IPS-20b (cell line): Measurements from ENCODE around the gene VAT1L.
"Not testable (repeated sequence)": the region's sequence is repeated elsewhere in the genome, so short reads cannot be mapped to it uniquely, and the experiment has no call there.

Experiments used
- H3K27ac ChIP-seq: one replicate; pipeline ENCODE4 v1.5.1; 2013; ENCODE audit warnings: low read length
- H3K27me3 ChIP-seq: 2 replicates; pipeline ENCODE4 v1.6.1; 2013; ENCODE audit warnings: mild to moderate bottlenecking, low read length, inconsistent platforms; ENCODE audit not compliant: insufficient read depth
- H3K36me3 ChIP-seq: 2 replicates; pipeline ENCODE4 v1.6.1; 2013; ENCODE audit warnings: low read depth, mild to moderate bottlenecking, inconsistent platforms, low read length, moderate library complexity; ENCODE audit not compliant: insufficient read depth
- H3K4me1 ChIP-seq: 2 replicates; pipeline ENCODE4 v1.6.1; 2013; ENCODE audit warnings: mild to moderate bottlenecking, control low read depth, inconsistent platforms, low read length, moderate library complexity; ENCODE audit not compliant: insufficient read depth
- H3K4me3 ChIP-seq: 2 replicates; pipeline ENCODE4 v1.5.1; 2013; ENCODE audit warnings: mild to moderate bottlenecking, low read length, inconsistent platforms
- H3K9ac ChIP-seq: 2 replicates; pipeline ENCODE4 v1.6.1; 2013; ENCODE audit warnings: low read depth, mild to moderate bottlenecking, inconsistent platforms, low read length, moderate library complexity
- H3K9me3 ChIP-seq: 2 replicates; pipeline ENCODE4 v1.6.1; 2013; ENCODE audit warnings: mild to moderate bottlenecking, low read depth, low read length, inconsistent platforms; ENCODE audit not compliant: insufficient read depth

Gene VAT1L

DNA sequence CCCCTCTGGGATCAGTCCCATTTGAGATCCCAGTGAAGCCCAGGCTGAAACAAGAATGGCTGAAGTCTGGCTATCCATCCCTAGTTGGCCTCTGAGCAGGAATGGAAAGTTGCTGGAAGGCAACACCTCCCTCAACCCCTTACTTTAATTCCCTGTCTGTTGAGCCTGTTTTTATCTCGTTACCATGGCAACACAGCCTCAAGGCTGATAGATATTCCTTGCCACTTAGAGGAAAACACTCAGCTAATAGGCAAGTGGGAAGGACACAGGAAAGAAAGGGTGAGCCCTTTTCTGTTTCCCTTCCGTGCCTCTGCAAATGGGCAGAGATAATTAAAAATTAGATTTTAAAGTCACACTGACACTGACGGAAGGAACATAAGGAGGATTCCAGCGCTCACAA lies 158.5 kb downstream of the VAT1L start:
- peaks cover 12% of the 10 kb centered on the region; the same call in 1 of the 2 replicates for H3K4me1 ChIP-seq
- H3K27ac ChIP-seq, result no peak overlapping the region
- no peak overlapping the region for H3K9ac ChIP-seq
- H3K27me3 ChIP-seq, result no peaks in the 10 kb centered on the region
- no peaks in the 10 kb centered on the region; the same call in 1 of the 2 replicates for H3K36me3 ChIP-seq
- no peaks in the 10 kb centered on the region for H3K9me3 ChIP-seq
- H3K4me3 ChIP-seq, result no peak overlapping the region

DNA sequence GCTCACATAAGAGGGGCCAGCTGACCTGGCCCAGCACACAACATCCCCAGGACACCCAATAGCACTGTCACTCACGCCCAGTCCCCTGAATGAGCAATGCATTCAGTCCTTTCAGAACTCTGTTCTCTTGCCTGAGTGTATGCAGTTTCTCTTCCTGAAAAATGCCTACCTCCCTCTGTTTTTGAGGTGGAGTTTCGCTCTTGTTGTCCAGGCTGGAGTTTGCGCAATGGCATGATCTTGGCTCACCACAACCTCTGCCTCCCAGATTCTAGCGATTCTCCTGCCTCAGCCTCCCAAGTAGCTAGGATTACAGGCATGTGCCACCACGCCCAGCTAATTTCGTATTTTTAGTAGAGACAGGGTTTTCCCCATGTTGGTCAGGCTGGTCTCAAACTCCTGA lies 159.2 kb downstream of the VAT1L start:
- H3K27ac ChIP-seq, H3K4me3 ChIP-seq, H3K36me3 ChIP-seq, H3K27me3 ChIP-seq, H3K9me3 ChIP-seq, H3K9ac ChIP-seq: not testable (repeated sequence)
- peaks cover 12% of the 10 kb centered on the region; the same call in 1 of the 2 replicates for H3K4me1 ChIP-seq

DNA sequence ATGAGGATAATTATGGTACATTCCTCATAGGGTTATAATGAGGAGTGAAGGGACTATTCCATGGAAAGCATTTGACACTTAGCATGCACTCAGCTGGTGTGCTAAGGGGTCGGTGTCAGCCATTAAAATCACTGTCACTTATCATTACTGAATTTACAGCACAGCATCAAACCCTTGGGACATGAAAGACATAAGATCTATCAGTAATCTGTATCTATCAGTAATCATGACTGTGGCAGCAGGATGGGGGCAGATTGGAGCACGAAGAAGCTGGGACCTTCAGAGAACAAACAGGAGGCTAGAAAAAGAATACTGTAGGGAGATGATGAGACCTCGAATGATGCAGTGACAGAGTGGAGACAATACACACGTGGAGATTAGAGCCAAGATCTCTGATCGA lies 160.5 kb downstream of the VAT1L start:
- H3K4me3 ChIP-seq, result no peak overlapping the region
- H3K36me3 ChIP-seq, result peaks cover 6% of the 10 kb centered on the region
- H3K4me1 ChIP-seq, result peaks cover 12% of the 10 kb centered on the region; the same call in 1 of the 2 replicates
- no peak overlapping the region for H3K27ac ChIP-seq
- H3K9ac ChIP-seq, result no peak overlapping the region
- no peaks in the 10 kb centered on the region for H3K9me3 ChIP-seq
- no peaks in the 10 kb centered on the region for H3K27me3 ChIP-seq

DNA sequence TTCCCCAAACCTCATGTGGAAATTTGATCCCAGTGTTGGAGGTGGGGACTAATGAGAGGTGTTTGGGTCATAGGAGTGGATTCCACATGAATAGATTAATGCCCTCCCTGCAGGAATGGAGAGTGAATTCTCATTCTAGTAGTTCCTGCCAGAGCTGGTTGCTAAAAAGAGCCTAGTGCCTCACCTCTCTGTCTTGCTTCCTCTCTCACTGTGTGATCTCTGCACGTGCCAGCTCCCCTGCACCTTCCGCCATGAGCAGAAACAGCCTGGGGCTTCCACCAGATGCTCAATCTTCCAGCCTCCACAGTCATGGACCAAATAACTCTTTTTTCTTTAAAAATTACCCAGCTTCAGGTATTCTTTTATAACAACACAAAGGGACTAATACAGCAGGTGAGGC lies 161.1 kb downstream of the VAT1L start:
- Histone ChIP-seq H3K4me3 (no peak overlapping the region), H3K27me3 (no peaks in the 10 kb centered on the region), H3K27ac (peak overlapping the region; percentile 48), H3K36me3 (peaks cover 6% of the 10 kb centered on the region), H3K4me1 (peaks cover 12% of the 10 kb centered on the region; the same call in 1 of the 2 replicates), H3K9ac (peak overlapping the region; percentile 34; the same call in 1 of the 2 replicates), H3K9me3 (no peaks in the 10 kb centered on the region)

DNA sequence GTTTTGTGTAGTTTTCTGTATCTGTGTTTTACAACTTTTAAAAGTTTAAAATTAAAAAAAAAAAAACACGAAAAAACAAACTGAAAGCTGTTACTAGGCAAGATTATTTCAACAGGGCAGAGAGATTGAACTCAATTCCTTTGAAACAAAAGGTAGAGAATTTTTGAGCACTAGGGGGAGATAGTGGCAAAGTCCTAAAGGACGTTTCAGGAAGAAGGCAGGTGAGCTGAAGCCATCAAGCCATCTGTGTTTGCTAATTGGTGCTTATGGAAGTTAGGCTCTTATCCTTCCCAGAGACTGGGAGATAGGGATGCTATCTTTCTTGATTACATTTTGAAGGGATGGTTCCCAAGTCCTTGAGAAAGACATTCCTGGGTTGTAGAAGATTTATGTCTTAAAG lies 163.4 kb downstream of the VAT1L start:
- peaks cover 6% of the 10 kb centered on the region for H3K36me3 ChIP-seq
- no peak overlapping the region for H3K4me3 ChIP-seq
- no peak overlapping the region for H3K27ac ChIP-seq
- H3K9ac ChIP-seq, result no peak overlapping the region
- H3K9me3 ChIP-seq, result no peaks in the 10 kb centered on the region
- H3K4me1 ChIP-seq, result peaks cover 15% of the 10 kb centered on the region; the same call in 1 of the 2 replicates
- no peaks in the 10 kb centered on the region for H3K27me3 ChIP-seq

DNA sequence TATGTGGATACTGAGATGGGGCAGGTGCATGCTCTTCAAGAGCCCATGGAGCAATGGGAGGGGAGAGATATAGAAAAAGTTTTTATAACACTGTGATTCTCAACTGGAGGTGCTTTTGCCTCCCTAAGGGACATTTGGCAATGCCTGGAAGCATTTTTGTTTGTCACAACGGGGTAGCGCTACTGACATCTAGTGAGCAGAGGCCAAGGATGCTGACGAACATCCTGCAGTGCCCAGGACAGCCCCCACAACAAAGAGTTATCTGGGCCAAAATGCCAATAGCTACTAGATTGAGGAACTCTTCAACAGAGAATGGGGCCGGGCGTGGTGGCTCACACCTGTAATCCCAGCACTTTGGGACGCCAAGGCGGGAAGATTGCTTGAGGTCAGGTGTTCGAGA lies 166.8 kb downstream of the VAT1L start:
- Histone ChIP-seq H3K4me3 (no peak overlapping the region), H3K27ac (no peak overlapping the region), H3K4me1 (peaks cover 3% of the 10 kb centered on the region; the same call in 1 of the 2 replicates), H3K9ac (no peak overlapping the region), H3K27me3 (no peaks in the 10 kb centered on the region), H3K36me3 (peaks cover 11% of the 10 kb centered on the region; the same call in 1 of the 2 replicates), H3K9me3 (no peaks in the 10 kb centered on the region)

DNA sequence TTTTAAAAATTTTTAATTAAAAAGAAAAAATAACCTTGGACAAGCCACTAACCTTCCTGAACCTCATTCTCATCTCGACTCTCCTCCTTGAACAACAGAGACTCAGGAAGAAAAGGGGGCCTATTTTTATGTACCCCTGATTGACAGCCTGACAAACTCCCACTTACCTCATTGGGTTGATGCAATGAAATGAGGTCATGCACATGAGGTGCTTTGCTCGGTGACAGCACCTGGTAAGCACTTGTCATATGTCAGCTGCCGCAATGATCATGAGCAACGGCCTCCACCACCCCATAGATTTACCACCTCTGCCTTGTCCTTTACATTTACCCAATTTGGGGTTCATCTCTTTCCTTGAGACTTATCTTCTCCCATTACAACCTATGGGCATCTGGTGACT lies 167.9 kb downstream of the VAT1L start:
- H3K9ac ChIP-seq, result no peak overlapping the region
- no peak overlapping the region for H3K4me3 ChIP-seq
- H3K9me3 ChIP-seq, result no peaks in the 10 kb centered on the region
- H3K27me3 ChIP-seq, result no peaks in the 10 kb centered on the region; the same call in 1 of the 2 replicates
- peaks cover 11% of the 10 kb centered on the region; the same call in 1 of the 2 replicates for H3K36me3 ChIP-seq
- H3K27ac ChIP-seq, result no peak overlapping the region
- peaks cover 3% of the 10 kb centered on the region; the same call in 1 of the 2 replicates for H3K4me1 ChIP-seq

DNA sequence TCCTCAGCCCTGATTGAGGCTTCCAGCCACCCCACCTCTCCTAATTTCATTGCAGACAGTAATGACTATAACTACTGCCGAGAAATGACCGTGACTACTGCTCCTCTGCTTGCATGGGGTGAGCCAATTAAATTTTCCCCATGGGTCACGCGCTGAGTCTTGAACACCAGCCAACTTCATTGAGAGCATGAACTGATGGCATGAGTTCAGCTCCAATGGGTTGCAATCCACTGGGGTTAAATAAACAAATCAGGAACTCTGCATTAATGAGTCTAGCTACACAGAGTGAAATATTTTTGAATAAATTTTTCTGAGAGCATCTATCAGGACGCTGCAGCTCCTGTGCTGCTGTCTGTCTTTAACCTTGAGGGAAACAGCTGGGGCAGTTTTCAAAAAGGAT lies 172.4 kb downstream of the VAT1L start:
- Histone ChIP-seq H3K27me3 (no peaks in the 10 kb centered on the region; the same call in 1 of the 2 replicates), H3K9me3 (no peaks in the 10 kb centered on the region), H3K36me3 (0 out of 2 replicates have a peak, but pooled peaks cover 5% of the 10 kb centered on the region), H3K4me1 (peaks cover 18% of the 10 kb centered on the region; the same call in 1 of the 2 replicates), H3K4me3 (no peak overlapping the region), H3K9ac (no peak overlapping the region), H3K27ac (no peak overlapping the region)

DNA sequence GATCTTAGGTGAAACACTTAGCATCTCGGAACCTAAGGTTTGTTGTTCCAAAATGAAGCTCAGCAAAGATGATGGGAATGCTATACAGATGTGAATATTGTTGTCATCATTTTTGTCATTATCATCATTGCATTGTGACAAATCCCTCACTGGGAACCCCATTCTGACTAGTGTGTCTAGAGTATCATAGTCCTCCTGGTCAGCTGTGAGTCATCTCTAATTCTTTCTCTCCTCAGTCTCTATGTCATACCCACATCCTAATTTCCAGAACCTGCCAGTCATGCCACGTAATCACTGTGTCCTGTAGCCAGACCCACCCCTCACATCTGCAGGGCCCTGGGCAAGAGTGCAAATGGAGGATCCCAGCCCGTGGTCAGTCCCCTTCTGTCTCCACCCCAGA lies 173.4 kb downstream of the VAT1L start:
- peaks cover 27% of the 10 kb centered on the region for H3K4me1 ChIP-seq
- H3K27me3 ChIP-seq, result no peaks in the 10 kb centered on the region; the same call in 1 of the 2 replicates
- H3K9me3 ChIP-seq, result no peaks in the 10 kb centered on the region
- no peak overlapping the region for H3K27ac ChIP-seq
- 0 out of 2 replicates have a peak, but pooled peaks cover 5% of the 10 kb centered on the region for H3K36me3 ChIP-seq
- H3K4me3 ChIP-seq, result no peak overlapping the region
- no peak overlapping the region for H3K9ac ChIP-seq

DNA sequence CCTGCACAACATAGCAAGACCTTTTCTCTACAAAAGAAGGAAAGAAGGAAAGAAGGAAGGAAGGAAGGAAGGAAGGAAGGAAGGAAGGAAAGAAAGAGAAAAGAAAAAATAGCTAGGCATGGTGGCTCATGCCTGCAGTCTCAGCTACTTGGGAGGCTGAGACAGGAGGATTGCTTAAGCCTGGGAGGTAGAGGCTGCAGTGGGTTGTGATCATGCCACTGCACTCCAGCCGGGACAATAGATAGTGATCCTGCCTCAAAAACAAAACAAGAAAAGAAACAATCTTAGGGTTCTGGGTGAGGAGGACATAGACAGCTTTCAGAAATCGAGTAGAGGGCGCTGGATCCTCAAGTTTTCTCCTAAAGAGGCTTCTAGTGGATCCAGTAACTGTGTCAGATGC lies 174.3 kb downstream of the VAT1L start:
- no peak overlapping the region for H3K27ac ChIP-seq
- no peaks in the 10 kb centered on the region; the same call in 1 of the 2 replicates for H3K27me3 ChIP-seq
- no peaks in the 10 kb centered on the region for H3K9me3 ChIP-seq
- peaks cover 30% of the 10 kb centered on the region for H3K4me1 ChIP-seq
- no peak overlapping the region for H3K9ac ChIP-seq
- H3K36me3 ChIP-seq, result 0 out of 2 replicates have a peak, but pooled peaks cover 5% of the 10 kb centered on the region
- H3K4me3 ChIP-seq, result no peak overlapping the region

DNA sequence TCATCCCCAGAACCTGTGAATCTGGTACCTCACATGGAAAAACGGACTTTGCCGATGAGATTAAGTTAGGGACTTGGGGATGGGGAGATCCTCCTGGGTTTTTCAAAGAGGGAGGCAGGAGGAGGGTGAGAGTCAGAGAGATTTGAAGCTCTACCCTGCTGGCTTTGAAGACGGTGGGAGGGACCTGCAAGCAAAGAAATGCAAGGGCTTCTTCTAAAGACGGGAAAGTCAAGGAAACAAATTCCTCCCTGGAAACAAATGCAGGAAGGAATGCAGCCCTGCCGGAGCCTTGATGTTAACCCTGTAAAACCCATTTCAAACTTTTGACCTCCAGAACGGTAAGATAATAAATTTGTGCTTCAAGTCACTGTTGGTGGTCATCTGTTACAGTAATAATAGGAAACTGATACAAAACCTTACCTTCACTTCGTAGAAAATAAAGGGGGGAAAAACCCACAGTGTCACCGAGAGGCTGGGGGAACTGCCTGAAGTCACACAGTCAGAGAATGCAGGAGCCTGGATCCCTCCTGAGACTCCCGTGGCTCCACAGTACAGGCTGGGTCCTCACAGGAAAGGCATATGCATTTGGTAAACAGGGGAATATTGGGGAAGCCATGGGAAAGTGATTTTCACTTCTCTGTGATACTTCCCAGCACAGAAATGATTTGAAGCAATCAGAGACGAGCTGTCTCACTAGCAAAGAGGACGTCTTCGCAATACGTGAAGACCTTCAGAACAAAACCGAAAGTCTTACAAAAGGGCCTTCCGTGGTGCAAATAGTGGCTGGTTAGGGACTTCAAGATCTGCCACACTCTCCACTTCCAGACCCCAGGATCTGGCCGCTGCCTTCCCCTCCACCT lies 175.1 kb downstream of the VAT1L start:
- Histone ChIP-seq H3K27ac (peak overlapping the region; percentile 2), H3K4me1 (peaks cover 37% of the 10 kb centered on the region), H3K9ac (peak overlapping the region; percentile 14; the same call in 1 of the 2 replicates), H3K4me3 (peak overlapping the region; percentile 24; the same call in 1 of the 2 replicates), H3K9me3 (no peaks in the 10 kb centered on the region), H3K36me3 (0 out of 2 replicates have a peak, but pooled peaks cover 5% of the 10 kb centered on the region), H3K27me3 (no peaks in the 10 kb centered on the region; the same call in 1 of the 2 replicates)

DNA sequence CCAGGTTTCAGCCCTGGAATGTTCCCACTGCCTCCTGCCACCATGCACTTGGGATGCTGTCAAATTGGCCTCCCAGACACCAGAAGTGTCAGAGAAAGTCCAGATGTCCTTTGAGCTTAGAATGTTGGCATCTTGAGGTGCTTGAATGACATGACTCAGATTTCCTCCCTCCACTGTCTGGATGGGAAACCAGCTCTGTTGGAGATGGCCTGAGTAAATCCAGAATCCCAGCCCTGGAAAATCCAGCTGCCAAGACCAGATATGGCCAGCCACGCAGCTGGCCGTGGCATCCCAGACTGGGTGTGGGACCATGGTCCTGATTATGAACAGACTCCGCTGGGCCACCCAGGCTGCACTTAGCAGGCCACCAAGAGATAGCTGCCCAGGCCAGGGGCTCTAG lies 177.0 kb downstream of the VAT1L start:
- H3K27ac ChIP-seq, result peak overlapping the region; percentile 18
- H3K9me3 ChIP-seq, result no peaks in the 10 kb centered on the region
- no peaks in the 10 kb centered on the region for H3K36me3 ChIP-seq
- peak overlapping the region; percentile 34; the same call in 1 of the 2 replicates for H3K9ac ChIP-seq
- no peaks in the 10 kb centered on the region; the same call in 1 of the 2 replicates for H3K27me3 ChIP-seq
- no peak overlapping the region for H3K4me3 ChIP-seq
- H3K4me1 ChIP-seq, result peaks cover 37% of the 10 kb centered on the region
